Body of pancreas (tissue), 4 donors: ENCODE results near the gene LCN12.

Experiments
- CTCF ChIP-seq, 7 experiments: fragments of 450-650 bp in 4 of 7; fragments of 200-600 bp in 3 of 7; sonication (generic) in 3 of 7; IDR thresholded peaks; one replicate each; pipeline ENCODE4 v1.5.1; 2016 to 2019; ENCODE audit warnings: antibody characterized with exemption in 7 of 7
- POLR2A ChIP-seq, 3 donors: fragments of 450-650 bp; IDR thresholded peaks; one replicate each; pipeline ENCODE4 v1.6.1; 2016; ENCODE audit warnings: antibody characterized with exemption in 3 of 3, mild to moderate bottlenecking in 2 of 3

- TF ChIP-seq POLR2A (IDR thresholded peaks at IDR 0.05): no peak
- TF ChIP-seq CTCF (IDR thresholded peaks at IDR 0.05): no peak
Observed at GRCh38 chr9:136969774-136970173, 17.7 kb downstream of the LCN12 start.
